ENCODE results near the gene EXOC3. TPM values are rescaled to one million over a fixed set of nuclear protein-coding genes. Genes with fewer than 3 reads are reported as not detected.
A peak's percentile ranks its signal among the peaks of the same experiment; 100 is the strongest.

The EXOC3 gene
- total RNA-seq, 1 donor from 2014 or later = 43.3 TPM

GRCh38 chr5:463952-464351 lies 21.0 kb downstream of the EXOC3 start:
- Mint-ChIP-seq H3K4me3 (ENCODE audit: unreplicated experiment) (no peak overlapping the region), H3K4me1 (ENCODE audit: low read depth) (peaks cover 3% of the 10 kb centered on the region), H3K9me3 (ENCODE audit: low read depth) (no peaks in the 10 kb centered on the region), H3K36me3 (ENCODE audit: low read depth) (peaks cover 24% of the 10 kb centered on the region), H3K27ac (ENCODE audit: unreplicated experiment) (no peak overlapping the region), H3K27me3 (ENCODE audit: low read depth) (no peaks in the 10 kb centered on the region)
- no peak for TF ChIP-seq CTCF (IDR thresholded peaks at IDR 0.05)
- peak; percentile 62 for DNase-seq (ENCODE audit: low spot score)

GRCh38 chr5:464446-464842 lies 21.5 kb downstream of the EXOC3 start:
- DNase-seq (ENCODE audit: low spot score) = peak; percentile 87
- Mint-ChIP-seq H3K36me3 (ENCODE audit: low read depth) (peaks cover 24% of the 10 kb centered on the region), H3K4me1 (ENCODE audit: low read depth) (no peaks in the 10 kb centered on the region), H3K4me3 (ENCODE audit: unreplicated experiment) (no peak overlapping the region), H3K27ac (ENCODE audit: unreplicated experiment) (no peak overlapping the region), H3K27me3 (ENCODE audit: low read depth) (no peaks in the 10 kb centered on the region), H3K9me3 (ENCODE audit: low read depth) (no peaks in the 10 kb centered on the region)
- TF ChIP-seq CTCF (IDR thresholded peaks at IDR 0.05) = no peak

GRCh38 chr5:464843-465590 lies 22.0 kb downstream of the EXOC3 start:
- Mint-ChIP-seq H3K9me3 (ENCODE audit: low read depth) (no peaks in the 10 kb centered on the region), H3K27me3 (ENCODE audit: low read depth) (no peaks in the 10 kb centered on the region), H3K36me3 (ENCODE audit: low read depth) (peaks cover 22% of the 10 kb centered on the region), H3K27ac (ENCODE audit: unreplicated experiment) (no peak overlapping the region), H3K4me1 (ENCODE audit: low read depth) (no peaks in the 10 kb centered on the region), H3K4me3 (ENCODE audit: unreplicated experiment) (no peak overlapping the region)
- DNase-seq (ENCODE audit: low spot score) = peak; percentile 94
- TF ChIP-seq CTCF (IDR thresholded peaks at IDR 0.05) = no peak

- Mint-ChIP-seq H3K9me3 (ENCODE audit: low read depth) (no peaks in the 10 kb centered on the region), H3K36me3 (ENCODE audit: low read depth) (peaks cover 18% of the 10 kb centered on the region), H3K4me3 (ENCODE audit: unreplicated experiment) (no peak overlapping the region), H3K27ac (ENCODE audit: unreplicated experiment) (no peak overlapping the region), H3K4me1 (ENCODE audit: low read depth) (no peaks in the 10 kb centered on the region), H3K27me3 (ENCODE audit: low read depth) (no peaks in the 10 kb centered on the region)
- no peak for TF ChIP-seq CTCF (IDR thresholded peaks at IDR 0.05)
- DNase-seq (ENCODE audit: low spot score) = peak; percentile 87
Measured at GRCh38 chr5:465591-466403, 22.8 kb downstream of the EXOC3 start.

- Mint-ChIP-seq H3K9me3 (ENCODE audit: low read depth) (no peaks in the 10 kb centered on the region), H3K4me1 (ENCODE audit: low read depth) (peaks cover 4% of the 10 kb centered on the region), H3K36me3 (ENCODE audit: low read depth) (peaks cover 16% of the 10 kb centered on the region), H3K4me3 (ENCODE audit: unreplicated experiment) (no peak overlapping the region), H3K27me3 (ENCODE audit: low read depth) (no peaks in the 10 kb centered on the region), H3K27ac (ENCODE audit: unreplicated experiment) (no peak overlapping the region)
- DNase-seq (ENCODE audit: low spot score) = peak; percentile 83
- no peak for TF ChIP-seq CTCF (IDR thresholded peaks at IDR 0.05)
Measured at GRCh38 chr5:466661-467310, 23.8 kb downstream of the EXOC3 start.
